CD14-positive monocyte (primary cell): ENCODE measurements around the gene RAB1B. TPM values are rescaled to one million over a fixed set of nuclear protein-coding genes. Genes with fewer than 3 reads are reported as not detected.

ENCODE experiments used
- DNase-seq, 3 donors: peaks; one replicate each; pipeline ENCODE4 v3.0.0-alpha.2; 2011 to 2022
- H2AFZ ChIP-seq: 2 replicates; pipeline ENCODE4 v1.6.0; 2012; ENCODE audit warnings: mild to moderate bottlenecking, low read depth, low read length, inconsistent platforms; ENCODE audit not compliant: insufficient read depth, poor library complexity, severe bottlenecking
- H3K27ac ChIP-seq, 2 donors: 1 replicate in 1 of 2; 2 replicates in 1 of 2; pipeline ENCODE4 v1.5.1; 2012 to 2013; ENCODE audit warnings: low read length in 2 of 2, control low read depth in 1 of 2, inconsistent platforms in 1 of 2, low read depth in 1 of 2, mild to moderate bottlenecking in 1 of 2
- H3K27me3 ChIP-seq, 2 donors: one replicate each; pipeline versions ENCODE4 v1.6.0 to v1.6.1; 2011 to 2013; ENCODE audit warnings: low read length in 2 of 2; ENCODE audit not compliant: control insufficient read depth in 2 of 2, insufficient read depth in 2 of 2
- H3K36me3 ChIP-seq, 2 donors: replicated peaks in 1 of 2; 1 replicate in 1 of 2; 2 replicates in 1 of 2; pipeline versions ENCODE4 v1.5.1 to v1.6.1; 2012 to 2013; ENCODE audit warnings: low read length in 2 of 2, control low read depth in 1 of 2, inconsistent platforms in 1 of 2, mild to moderate bottlenecking in 1 of 2; ENCODE audit not compliant: insufficient read depth in 2 of 2, control insufficient read depth in 1 of 2
- H3K4me1 ChIP-seq, 2 donors: 1 replicate in 1 of 2; 2 replicates in 1 of 2; pipeline versions ENCODE4 v1.5.1 to v1.6.1; 2012 to 2013; ENCODE audit warnings: low read length in 2 of 2, control low read depth in 1 of 2, inconsistent platforms in 1 of 2, mild to moderate bottlenecking in 1 of 2, moderate library complexity in 1 of 2; ENCODE audit not compliant: insufficient read depth in 2 of 2, control insufficient read depth in 1 of 2
- H3K4me2 ChIP-seq: replicated peaks from 2 replicates; pipeline ENCODE3; 2012; ENCODE audit warnings: low read length, moderate library complexity, mild to moderate bottlenecking; ENCODE audit not compliant: poor library complexity, severe bottlenecking; ENCODE audit errors: extremely low read depth
- H3K4me3 ChIP-seq, 3 experiments: fragments of 200-600 bp in 1 of 3; sonication (generic) in 1 of 3; replicated peaks in 1 of 3; 1 replicate in 2 of 3; 2 replicates in 1 of 3; pipeline ENCODE4 v1.5.1; 2011 to 2013; ENCODE audit warnings: low read length in 3 of 3, mild to moderate bottlenecking in 3 of 3, control low read depth in 2 of 3, low read depth in 2 of 3, inconsistent platforms in 1 of 3, moderate library complexity in 1 of 3
- H3K79me2 ChIP-seq: 2 replicates; pipeline ENCODE4 v1.6.0; 2012; ENCODE audit warnings: mild to moderate bottlenecking, control low read depth, inconsistent platforms, low read length, moderate library complexity; ENCODE audit not compliant: insufficient read depth
- H3K9ac ChIP-seq: 2 replicates; pipeline ENCODE4 v1.6.0; 2017; ENCODE audit warnings: low read length, mild to moderate bottlenecking; ENCODE audit not compliant: insufficient read depth, poor library complexity, severe bottlenecking
- H3K9me3 ChIP-seq, 2 donors: replicated peaks in 1 of 2; 1 replicate in 1 of 2; 2 replicates in 1 of 2; pipeline versions ENCODE4 v1.5.1 to v1.6.1; 2012 to 2013; ENCODE audit warnings: low read length in 2 of 2, control low read depth in 1 of 2; ENCODE audit not compliant: control insufficient read depth in 1 of 2, insufficient read depth in 1 of 2
- H4K20me1 ChIP-seq: 2 replicates; pipeline ENCODE4 v1.6.0; 2012; ENCODE audit warnings: mild to moderate bottlenecking, low read length, control low read depth, moderate library complexity; ENCODE audit not compliant: insufficient read depth
- H3K27ac Mint-ChIP-seq, 7 donors: one replicate each; pipeline ENCODE4 v1.8.0; 2020; ENCODE audit warnings: mild to moderate bottlenecking in 7 of 7, mixed read lengths in 7 of 7, moderate library complexity in 6 of 7, inconsistent platforms in 2 of 7
- H3K27me3 Mint-ChIP-seq, 3 donors: one replicate each; pipeline ENCODE4 v1.8.0; 2021 to 2022; ENCODE audit warnings: low read depth in 3 of 3, mild to moderate bottlenecking in 3 of 3, mixed read lengths in 3 of 3, moderate library complexity in 3 of 3, inconsistent platforms in 1 of 3
- H3K36me3 Mint-ChIP-seq, 2 donors: one replicate each; pipeline ENCODE4 v1.8.0; 2020; ENCODE audit warnings: mixed read lengths in 2 of 2, inconsistent platforms in 1 of 2, mild to moderate bottlenecking in 1 of 2
- H3K4me1 Mint-ChIP-seq: one replicate; pipeline ENCODE4 v1.8.0; 2020; ENCODE audit warnings: mild to moderate bottlenecking, mixed read lengths
- H3K4me3 Mint-ChIP-seq, 2 donors: one replicate each; pipeline ENCODE4 v1.8.0; 2020; ENCODE audit warnings: mild to moderate bottlenecking in 2 of 2, mixed read lengths in 2 of 2, moderate library complexity in 1 of 2
- H3K9me3 Mint-ChIP-seq, 7 donors: one replicate each; pipeline ENCODE4 v1.8.0; 2020 to 2022; ENCODE audit warnings: mixed read lengths in 7 of 7, mild to moderate bottlenecking in 6 of 7, moderate library complexity in 6 of 7, inconsistent platforms in 2 of 7
- CTCF ChIP-seq: fragments of 200-600 bp; IDR thresholded peaks from one replicate; pipeline ENCODE4 v1.8.0; 2022; ENCODE audit warnings: antibody characterized with exemption, mild to moderate bottlenecking
- WGBS: methylation state at CpG from one replicate; pipeline ENCODE4 v1.1.5; 2013; ENCODE audit warnings: missing lambda C conversion rate; ENCODE audit not compliant: insufficient coverage; 5-methylcytosine and 5-hydroxymethylcytosine counted together
- intact Hi-C, 2 donors: fragments of 100-400 bp; cut with micrococcal nuclease; formaldehyde crosslinking; loops; one replicate each; pipeline versions ENCODE4 v1.15.0 to v1.15.1; 2023
- polyA plus RNA-seq, 3 donors: library from polyadenylated mRNA; depleted of rRNA in 1 of 3; unstranded in 2 of 3; stranded (reverse) in 1 of 3; fragments of 300-500 nt in 2 of 3; fragments of >200 nt in 1 of 3; fragmentation: Illumina TruSeq in 2 of 3; gene quantifications; 1 replicate in 2 of 3; 2 replicates in 1 of 3; pipeline ENCODE4 v1.2.3, GENCODE V29; 2012 to 2021

RAB1B gene
- polyA plus RNA-seq, 3 donors, result 17.9 to 90.5 (median 18.8) TPM

- TF ChIP-seq CTCF, result no peak
- peak overlapping the region in 2 of 7 donors; percentile 52 to 87 for H3K27ac Mint-ChIP-seq
- peaks cover 0 to 7% (median 3%) of the 10 kb centered on the region in 7 donors for H3K9me3 Mint-ChIP-seq
- Histone ChIP-seq H3K9me3 (no peaks in the 10 kb centered on the region), H3K4me3 (no peak overlapping the region), H3K27ac (no peak overlapping the region), H3K36me3 (no peaks in the 10 kb centered on the region), H3K9ac (no peak overlapping the region), H3K4me1 (peaks cover 55 to 66% of the 10 kb centered on the region in 2 donors), H4K20me1 (no peaks in the 10 kb centered on the region), H2AFZ (no peak overlapping the region), H3K4me2 (no peak overlapping the region), H3K27me3 (no peaks in the 10 kb centered on the region), H3K79me2 (no peaks in the 10 kb centered on the region)
- intact Hi-C loops, result loop anchor here in 1 of 2 donors (10.0 kb wide), 1 partner anchor 69 kb away; no protein-coding TSS in a partner anchor
- H3K4me1 Mint-ChIP-seq, result peaks cover 48% of the 10 kb centered on the region
- WGBS, result 98% methylated on average over 8 of the region's 14 CpGs
- peaks cover under 1 to 16% (median 13%) of the 10 kb centered on the region in 3 donors for H3K27me3 Mint-ChIP-seq
- peak overlapping the region in 1 of 2 donors; percentile 31 for H3K4me3 Mint-ChIP-seq
- no peak for DNase-seq
- peaks cover 0 to 2% of the 10 kb centered on the region in 2 donors for H3K36me3 Mint-ChIP-seq
Observed at GRCh38 chr11:66315498-66315885, 47.1 kb downstream of the RAB1B start.

- no peaks in the 10 kb centered on the region for H3K27me3 ChIP-seq
- intact Hi-C loops, result loop anchor here in 1 of 2 donors (10.0 kb wide), 1 partner anchor 69 kb away; no protein-coding TSS in a partner anchor
- peaks cover 55 to 66% of the 10 kb centered on the region in 2 donors for H3K4me1 ChIP-seq
- H3K4me3 Mint-ChIP-seq, result peak overlapping the region in 1 of 2 donors; percentile 26
- no peak overlapping the region for H3K27ac ChIP-seq
- peaks cover 48% of the 10 kb centered on the region for H3K4me1 Mint-ChIP-seq
- no peak for DNase-seq
- H4K20me1 ChIP-seq, result no peaks in the 10 kb centered on the region
- H3K79me2 ChIP-seq, result no peaks in the 10 kb centered on the region
- peaks cover 0 to 16% (median 13%) of the 10 kb centered on the region in 3 donors for H3K27me3 Mint-ChIP-seq
- H3K36me3 Mint-ChIP-seq, result peaks cover 0 to 2% of the 10 kb centered on the region in 2 donors
- H3K9ac ChIP-seq, result no peak overlapping the region
- no peak overlapping the region for H3K27ac Mint-ChIP-seq
- H3K4me2 ChIP-seq, result peak overlapping the region; percentile 58
- H3K9me3 Mint-ChIP-seq, result peaks cover 0 to 7% (median 3%) of the 10 kb centered on the region in 7 donors
- no peak for TF ChIP-seq CTCF
- H3K9me3 ChIP-seq, result no peaks in the 10 kb centered on the region
- H3K4me3 ChIP-seq, result no peak overlapping the region
- WGBS, result 92% methylated on average over 48 of the region's 52 CpGs
- no peaks in the 10 kb centered on the region for H3K36me3 ChIP-seq
- H2AFZ ChIP-seq, result no peak overlapping the region
Observed at GRCh38 chr11:66315921-66316811, 47.7 kb downstream of the RAB1B start.
